SK-N-SH treated with all-trans-retinoic acid at 6 μM for 48 hours (cell line): ENCODE measurements around the gene DOCK1.

Experiments used
- ATAC-seq: fragments of 200-7000 bp; cut with Tn5 transposase; 3 replicates; pipeline ENCODE4 v1.9.1; 2020; ENCODE audit warnings: mild to moderate bottlenecking, moderate library complexity
- BACH2 ChIP-seq: fragments of 250-450 bp; sonication (Bioruptor Pico); IDR thresholded peaks from 2 replicates; pipeline ENCODE4 v1.9.0; 2021; ENCODE audit warnings: mild to moderate bottlenecking, borderline replicate concordance
- CSDC2 ChIP-seq: fragments of 250-450 bp; sonication (Bioruptor Pico); IDR thresholded peaks from 2 replicates; pipeline ENCODE4 v1.5.0; 2020; ENCODE audit warnings: mild to moderate bottlenecking, moderate library complexity
- ESRRG ChIP-seq: fragments of 250-450 bp; sonication (Bioruptor Pico); IDR thresholded peaks from 2 replicates; pipeline ENCODE4 v1.6.1; 2021; ENCODE audit warnings: mild to moderate bottlenecking
- GLIS3 ChIP-seq: fragments of 250-450 bp; sonication (Bioruptor Pico); IDR thresholded peaks from 2 replicates; pipeline ENCODE4 v1.5.0; 2020; ENCODE audit warnings: mild to moderate bottlenecking, moderate library complexity
- ISL1 ChIP-seq: fragments of 250-450 bp; sonication (Bioruptor Pico); IDR thresholded peaks from 2 replicates; pipeline ENCODE4 v2.1.2; 2022; ENCODE audit warnings: mild to moderate bottlenecking, moderate library complexity
- OSR1 ChIP-seq: fragments of 250-450 bp; sonication (Bioruptor Pico); IDR thresholded peaks from 2 replicates; pipeline ENCODE4 v1.8.0; 2022; ENCODE audit warnings: moderate library complexity, mild to moderate bottlenecking, inconsistent platforms
- PATZ1 ChIP-seq: fragments of 250-450 bp; sonication (Bioruptor Pico); IDR thresholded peaks from 2 replicates; pipeline ENCODE4 v1.8.0; 2020; ENCODE audit warnings: mild to moderate bottlenecking, moderate library complexity, borderline replicate concordance
- POU6F1 ChIP-seq: fragments of 250-450 bp; sonication (Bioruptor Pico); IDR thresholded peaks from 2 replicates; pipeline ENCODE4 v1.8.0; 2021; ENCODE audit warnings: low read depth, mild to moderate bottlenecking, moderate library complexity, borderline replicate concordance
- RARB ChIP-seq: fragments of 250-450 bp; sonication (Bioruptor Pico); IDR thresholded peaks from 2 replicates; pipeline ENCODE4 v1.8.0; 2021; ENCODE audit warnings: mild to moderate bottlenecking, moderate library complexity
- SNAI2 ChIP-seq: fragments of 250-450 bp; sonication (Bioruptor Pico); IDR thresholded peaks from 2 replicates; pipeline ENCODE4 v1.5.0; 2020; ENCODE audit warnings: mild to moderate bottlenecking, moderate library complexity
- TCF4 ChIP-seq: fragments of 250-450 bp; sonication (Bioruptor Pico); IDR thresholded peaks from 2 replicates; pipeline ENCODE4 v1.8.0; 2021; ENCODE audit warnings: mild to moderate bottlenecking, moderate library complexity, borderline replicate concordance
- TOX ChIP-seq: fragments of 250-450 bp; sonication (Bioruptor Pico); IDR thresholded peaks from 2 replicates; pipeline ENCODE4 v1.8.0; 2021; ENCODE audit warnings: mild to moderate bottlenecking, moderate library complexity, borderline replicate concordance
- ZC3H10 ChIP-seq: fragments of 250-450 bp; sonication (Bioruptor Pico); IDR thresholded peaks from 2 replicates; pipeline ENCODE4 v1.5.1; 2021; ENCODE audit warnings: mild to moderate bottlenecking, moderate library complexity
- ZFP3 ChIP-seq: fragments of 250-450 bp; sonication (Bioruptor Pico); IDR thresholded peaks from 2 replicates; pipeline ENCODE4 v1.5.0; 2020; ENCODE audit warnings: mild to moderate bottlenecking, moderate library complexity
- ZFP30 ChIP-seq: fragments of 450-650 bp; formaldehyde crosslinking; IDR thresholded peaks from 2 replicates; pipeline ENCODE4 v1.5.0; 2022; ENCODE audit warnings: mild to moderate bottlenecking, moderate library complexity
- ZNF70 ChIP-seq: fragments of 450-650 bp; formaldehyde crosslinking; IDR thresholded peaks from 2 replicates; pipeline ENCODE4 v1.5.0; 2020; ENCODE audit warnings: mild to moderate bottlenecking, moderate library complexity
- ZNF8 ChIP-seq: fragments of 450-650 bp; formaldehyde crosslinking; IDR thresholded peaks from 2 replicates; pipeline ENCODE4 v1.5.0; 2020; ENCODE audit warnings: mild to moderate bottlenecking, moderate library complexity
- TF ChIP-seq, protein P1 (sequence below): fragments of 250-450 bp; sonication (Bioruptor Pico); IDR thresholded peaks from 2 replicates; pipeline ENCODE4 v1.5.1; 2021; ENCODE audit warnings: mild to moderate bottlenecking, moderate library complexity
- TF ChIP-seq, protein P2 (sequence below): fragments of 250-450 bp; sonication (Bioruptor Pico); IDR thresholded peaks from 2 replicates; pipeline ENCODE4 v1.5.1; 2020; ENCODE audit warnings: low read depth, mild to moderate bottlenecking, moderate library complexity
- TF ChIP-seq, protein P3 (sequence below): fragments of 250-450 bp; sonication (Bioruptor Pico); IDR thresholded peaks from 2 replicates; pipeline ENCODE4 v1.5.0; 2020; ENCODE audit warnings: mild to moderate bottlenecking, moderate library complexity

Gene DOCK1

DNA sequence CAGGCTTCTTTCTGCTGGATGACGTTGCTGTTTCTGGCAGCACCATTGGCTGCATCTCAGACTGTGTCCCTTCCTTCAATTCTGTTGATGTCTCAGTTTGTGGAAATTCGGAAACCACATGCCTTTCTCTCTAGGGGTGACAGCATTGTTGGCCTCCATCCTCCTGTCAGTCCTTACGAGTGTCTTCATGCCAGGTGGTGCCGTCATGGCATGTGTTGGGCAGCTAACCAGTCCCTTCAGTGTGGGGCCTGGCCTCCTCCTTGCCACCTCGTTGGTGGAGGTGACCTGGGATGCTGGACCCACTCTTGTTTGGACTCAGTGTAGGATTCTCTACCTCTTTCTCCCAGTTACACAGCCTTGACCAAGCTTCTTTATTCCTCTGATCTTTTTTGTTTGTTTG lies 402.8 kb downstream of the DOCK1 start:
- TF ChIP-seq OSR1 (no peak), ZNF8 (CRISPR knock-in tag) (no peak), RARB (CRISPR knock-in tag) (no peak), ZFP3 (no peak), GLIS3 (CRISPR knock-in tag) (no peak), PATZ1 (CRISPR knock-in tag) (no peak), ZC3H10 (CRISPR knock-in tag) (no peak), ZNF70 (CRISPR knock-in tag) (no peak), BACH2 (CRISPR knock-in tag) (no peak), ESRRG (no peak), CSDC2 (CRISPR knock-in tag) (no peak), ZFP30 (no peak), POU6F1 (CRISPR knock-in tag) (no peak), TOX (CRISPR knock-in tag) (no peak), TCF4 (CRISPR knock-in tag) (no peak)
- TF ChIP-seq, protein P1, sequence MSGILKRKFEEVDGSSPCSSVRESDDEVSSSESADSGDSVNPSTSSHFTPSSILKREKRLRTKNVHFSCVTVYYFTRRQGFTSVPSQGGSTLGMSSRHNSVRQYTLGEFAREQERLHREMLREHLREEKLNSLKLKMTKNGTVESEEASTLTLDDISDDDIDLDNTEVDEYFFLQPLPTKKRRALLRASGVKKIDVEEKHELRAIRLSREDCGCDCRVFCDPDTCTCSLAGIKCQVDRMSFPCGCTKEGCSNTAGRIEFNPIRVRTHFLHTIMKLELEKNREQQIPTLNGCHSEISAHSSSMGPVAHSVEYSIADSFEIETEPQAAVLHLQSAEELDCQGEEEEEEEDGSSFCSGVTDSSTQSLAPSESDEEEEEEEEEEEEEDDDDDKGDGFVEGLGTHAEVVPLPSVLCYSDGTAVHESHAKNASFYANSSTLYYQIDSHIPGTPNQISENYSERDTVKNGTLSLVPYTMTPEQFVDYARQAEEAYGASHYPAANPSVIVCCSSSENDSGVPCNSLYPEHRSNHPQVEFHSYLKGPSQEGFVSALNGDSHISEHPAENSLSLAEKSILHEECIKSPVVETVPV (CRISPR knock-in tag): no peak
- TF ChIP-seq, protein P2, sequence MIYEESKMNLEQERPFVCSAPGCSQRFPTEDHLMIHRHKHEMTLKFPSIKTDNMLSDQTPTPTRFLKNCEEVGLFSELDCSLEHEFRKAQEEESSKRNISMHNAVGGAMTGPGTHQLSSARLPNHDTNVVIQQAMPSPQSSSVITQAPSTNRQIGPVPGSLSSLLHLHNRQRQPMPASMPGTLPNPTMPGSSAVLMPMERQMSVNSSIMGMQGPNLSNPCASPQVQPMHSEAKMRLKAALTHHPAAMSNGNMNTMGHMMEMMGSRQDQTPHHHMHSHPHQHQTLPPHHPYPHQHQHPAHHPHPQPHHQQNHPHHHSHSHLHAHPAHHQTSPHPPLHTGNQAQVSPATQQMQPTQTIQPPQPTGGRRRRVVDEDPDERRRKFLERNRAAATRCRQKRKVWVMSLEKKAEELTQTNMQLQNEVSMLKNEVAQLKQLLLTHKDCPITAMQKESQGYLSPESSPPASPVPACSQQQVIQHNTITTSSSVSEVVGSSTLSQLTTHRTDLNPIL (CRISPR knock-in tag): no peak
- TF ChIP-seq, protein P3, sequence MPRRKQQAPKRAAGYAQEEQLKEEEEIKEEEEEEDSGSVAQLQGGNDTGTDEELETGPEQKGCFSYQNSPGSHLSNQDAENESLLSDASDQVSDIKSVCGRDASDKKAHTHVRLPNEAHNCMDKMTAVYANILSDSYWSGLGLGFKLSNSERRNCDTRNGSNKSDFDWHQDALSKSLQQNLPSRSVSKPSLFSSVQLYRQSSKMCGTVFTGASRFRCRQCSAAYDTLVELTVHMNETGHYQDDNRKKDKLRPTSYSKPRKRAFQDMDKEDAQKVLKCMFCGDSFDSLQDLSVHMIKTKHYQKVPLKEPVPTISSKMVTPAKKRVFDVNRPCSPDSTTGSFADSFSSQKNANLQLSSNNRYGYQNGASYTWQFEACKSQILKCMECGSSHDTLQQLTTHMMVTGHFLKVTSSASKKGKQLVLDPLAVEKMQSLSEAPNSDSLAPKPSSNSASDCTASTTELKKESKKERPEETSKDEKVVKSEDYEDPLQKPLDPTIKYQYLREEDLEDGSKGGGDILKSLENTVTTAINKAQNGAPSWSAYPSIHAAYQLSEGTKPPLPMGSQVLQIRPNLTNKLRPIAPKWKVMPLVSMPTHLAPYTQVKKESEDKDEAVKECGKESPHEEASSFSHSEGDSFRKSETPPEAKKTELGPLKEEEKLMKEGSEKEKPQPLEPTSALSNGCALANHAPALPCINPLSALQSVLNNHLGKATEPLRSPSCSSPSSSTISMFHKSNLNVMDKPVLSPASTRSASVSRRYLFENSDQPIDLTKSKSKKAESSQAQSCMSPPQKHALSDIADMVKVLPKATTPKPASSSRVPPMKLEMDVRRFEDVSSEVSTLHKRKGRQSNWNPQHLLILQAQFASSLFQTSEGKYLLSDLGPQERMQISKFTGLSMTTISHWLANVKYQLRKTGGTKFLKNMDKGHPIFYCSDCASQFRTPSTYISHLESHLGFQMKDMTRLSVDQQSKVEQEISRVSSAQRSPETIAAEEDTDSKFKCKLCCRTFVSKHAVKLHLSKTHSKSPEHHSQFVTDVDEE (CRISPR knock-in tag): no peak
- ATAC-seq: no peak

DNA sequence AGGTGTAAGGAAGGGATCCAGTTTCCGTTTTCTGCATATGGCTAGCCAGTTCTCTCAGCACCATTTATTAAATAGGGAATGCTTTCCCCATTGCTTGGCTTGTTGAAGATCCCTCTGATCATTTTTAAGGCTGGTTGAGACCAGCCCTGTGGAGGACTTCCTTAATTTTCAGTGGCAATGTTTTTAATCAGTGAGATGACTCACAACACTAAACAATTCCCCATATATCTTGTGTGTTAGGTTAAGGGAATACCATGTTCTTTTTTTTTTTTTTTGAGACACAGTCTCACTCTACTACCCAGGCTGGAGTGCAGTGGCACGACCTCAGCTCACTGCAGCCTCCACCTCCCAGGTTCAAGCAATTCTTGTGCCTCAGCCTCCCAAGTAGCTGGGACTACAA lies 404.4 kb downstream of the DOCK1 start:
- ATAC-seq: peak; percentile 62

DNA sequence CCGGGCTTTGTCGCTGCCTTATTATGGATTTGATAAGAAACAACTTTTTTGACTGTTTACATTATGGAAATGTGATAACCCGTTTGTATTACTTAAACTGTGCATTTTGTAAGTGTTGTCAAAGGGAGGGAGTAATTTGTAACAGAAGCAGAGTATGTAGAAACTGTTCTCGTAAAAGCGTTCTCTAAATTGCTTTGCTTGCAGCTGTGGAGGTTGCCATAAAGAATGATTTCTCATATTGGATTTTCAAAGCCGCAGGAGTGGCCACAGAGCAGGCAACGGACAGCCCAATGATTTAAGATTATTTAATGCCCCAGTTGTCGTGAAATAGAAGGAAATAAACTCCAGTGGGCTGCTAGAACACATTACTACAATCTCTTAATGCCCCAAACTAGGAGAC lies 405.2 kb downstream of the DOCK1 start:
- ATAC-seq: no peak
- no peak for TF ChIP-seq ZFP3
- TF ChIP-seq ZC3H10 (CRISPR knock-in tag): no peak
- TF ChIP-seq, protein P2 (CRISPR knock-in tag): no peak
- TF ChIP-seq BACH2 (CRISPR knock-in tag): no peak
- TF ChIP-seq ZFP30: no peak
- TF ChIP-seq SNAI2 (CRISPR knock-in tag): no peak
- TF ChIP-seq ISL1: no peak
- TF ChIP-seq, all 23 proteins: peak for 0
